Upper lobe of right lung (tissue), 1 donor: ENCODE results near the gene COPZ2. TPM values are rescaled to one million over a fixed set of nuclear protein-coding genes. Genes with fewer than 3 reads are reported as not detected.

Experiments
- ATAC-seq: fragments of 200-7000 bp; cut with Tn5 transposase; one replicate; pipeline ENCODE4 v1.9.1; 2020; ENCODE audit warnings: mild to moderate bottlenecking, moderate library complexity
- DNase-seq: peaks from one replicate; pipeline ENCODE4 v3.0.0-alpha.2; 2020
- H3K27ac ChIP-seq: fragments of 200-600 bp; one replicate; pipeline ENCODE4 v1.8.0; 2022
- H3K27me3 ChIP-seq: fragments of 200-600 bp; one replicate; pipeline ENCODE4 v1.8.0; 2022; ENCODE audit warnings: mild to moderate bottlenecking
- H3K36me3 ChIP-seq: fragments of 200-600 bp; one replicate; pipeline ENCODE4 v1.8.0; 2022
- H3K4me1 ChIP-seq: fragments of 200-600 bp; one replicate; pipeline ENCODE4 v1.8.0; 2022
- H3K4me3 ChIP-seq: fragments of 200-600 bp; one replicate; pipeline ENCODE4 v1.8.0; 2022; ENCODE audit warnings: mild to moderate bottlenecking
- H3K9me3 ChIP-seq: fragments of 200-600 bp; one replicate; pipeline ENCODE4 v1.8.0; 2022
- CTCF ChIP-seq: fragments of 200-600 bp; IDR thresholded peaks from one replicate; pipeline ENCODE4 v1.8.0; 2022; ENCODE audit warnings: antibody characterized with exemption
- intact Hi-C: fragments of 100-400 bp; cut with DNase I; formaldehyde crosslinking; loops from one replicate; pipeline ENCODE4 v1.11.0; 2022
- total RNA-seq: library from RNA; stranded (reverse); fragmentation: NEBNext Ultra II Directional; extraction: Animal tissue kit (Norgen Biotek cat#: 25700); gene quantifications from one replicate; pipeline ENCODE4 v1.2.1, GENCODE V29; 2021
- donor health status: DM: no; HTN: yes; CAD: no; lungs with severe emphysema.

The COPZ2 gene
- total RNA-seq, 1 donor from 2014 or later = 24.5 TPM

GRCh38 chr17:47998044-47998443 is 39.6 kb downstream of the COPZ2 start:
- Histone ChIP-seq H3K27ac (no peak overlapping the region), H3K4me1 (peaks cover 12% of the 10 kb centered on the region), H3K27me3 (no peaks in the 10 kb centered on the region), H3K36me3 (no peaks in the 10 kb centered on the region), H3K4me3 (no peak overlapping the region), H3K9me3 (no peaks in the 10 kb centered on the region)
- no peak for TF ChIP-seq CTCF
- intact Hi-C loops = no loop called here
- DNase-seq (no peak), ATAC-seq (no peak)

GRCh38 chr17:47997586-47997985 is 40.0 kb downstream of the COPZ2 start:
- Histone ChIP-seq H3K27me3 (no peaks in the 10 kb centered on the region), H3K27ac (no peak overlapping the region), H3K9me3 (no peaks in the 10 kb centered on the region), H3K4me3 (no peak overlapping the region), H3K4me1 (peaks cover 8% of the 10 kb centered on the region), H3K36me3 (no peaks in the 10 kb centered on the region)
- peak; percentile 65 for ATAC-seq
- intact Hi-C loops = no loop called here
- no peak for TF ChIP-seq CTCF
- DNase-seq = no peak

- Histone ChIP-seq H3K4me1 (no peaks in the 10 kb centered on the region), H3K9me3 (no peaks in the 10 kb centered on the region), H3K27me3 (peaks cover 4% of the 10 kb centered on the region), H3K27ac (no peak overlapping the region), H3K36me3 (no peaks in the 10 kb centered on the region), H3K4me3 (no peak overlapping the region)
- ATAC-seq (no peak), DNase-seq (no peak)
- intact Hi-C loops = no loop called here
- no peak for TF ChIP-seq CTCF
Measured at GRCh38 chr17:47996201-47996600, 41.4 kb downstream of the COPZ2 start.

GRCh38 chr17:47995241-47995935 is 42.2 kb downstream of the COPZ2 start:
- intact Hi-C loops = no loop called here
- TF ChIP-seq CTCF = no peak
- Histone ChIP-seq H3K36me3 (no peaks in the 10 kb centered on the region), H3K27me3 (peaks cover 4% of the 10 kb centered on the region), H3K27ac (no peak overlapping the region), H3K4me1 (no peaks in the 10 kb centered on the region), H3K4me3 (no peak overlapping the region), H3K9me3 (no peaks in the 10 kb centered on the region)
- no peak for ATAC-seq
- DNase-seq = no peak

GRCh38 chr17:47994724-47995123 is 42.9 kb downstream of the COPZ2 start:
- no peak overlapping the region for H3K27ac ChIP-seq
- TF ChIP-seq CTCF = no peak
- H3K4me3 ChIP-seq = no peak overlapping the region
- ATAC-seq (no peak), DNase-seq (no peak)
- H3K9me3 ChIP-seq = no peaks in the 10 kb centered on the region
- intact Hi-C loops = no loop called here
- no peaks in the 10 kb centered on the region for H3K4me1 ChIP-seq
- peaks cover 4% of the 10 kb centered on the region for H3K27me3 ChIP-seq
- H3K36me3 ChIP-seq = no peaks in the 10 kb centered on the region

- intact Hi-C loops = no loop called here
- H3K36me3 ChIP-seq = no peaks in the 10 kb centered on the region
Measured at GRCh38 chr17:47993964-47994363, 43.6 kb downstream of the COPZ2 start.

More at GRCh38 chr17:47993964-47994363, 43.6 kb downstream of the COPZ2 start:
- no peaks in the 10 kb centered on the region for H3K9me3 ChIP-seq
- H3K4me3 ChIP-seq = no peak overlapping the region
- H3K27me3 ChIP-seq = peaks cover 4% of the 10 kb centered on the region
- ATAC-seq (no peak), DNase-seq (no peak)
- H3K27ac ChIP-seq = no peak overlapping the region
- TF ChIP-seq CTCF = no peak
- no peaks in the 10 kb centered on the region for H3K4me1 ChIP-seq
